Activated naive CD4-positive, alpha-beta T cell treated with anti-CD3 and anti-CD28 coated beads for 36 hours (primary cell): Measurements from ENCODE around the gene TDP2. TPM values are rescaled to one million over a fixed set of nuclear protein-coding genes. Genes with fewer than 3 reads are reported as not detected.
"Not testable (repeated sequence)": the region's sequence is repeated elsewhere in the genome, so short reads cannot be mapped to it uniquely, and the experiment has no call there.

Experiments used
- CTCF ChIA-PET: fragments of 350-600 bp; sonication (Branson Sonifier 250); formaldehyde crosslinking; loops from one replicate; lab custom pipeline; 2021; ENCODE audit warnings: antibody characterized with exemption; lab: Charles Lee
- DNase-seq: peaks from one replicate; pipeline ENCODE4 v3.0.0-alpha.2; 2020
- H3K27ac Mint-ChIP-seq: one replicate; pipeline ENCODE4 v1.8.0; 2021; ENCODE audit warnings: mild to moderate bottlenecking, mixed read lengths
- H3K27me3 Mint-ChIP-seq: one replicate; pipeline ENCODE4 v1.8.0; 2021; ENCODE audit warnings: low read depth, mixed read lengths
- H3K36me3 Mint-ChIP-seq: one replicate; pipeline ENCODE4 v1.8.0; 2021; ENCODE audit warnings: low read depth, mixed read lengths
- H3K4me1 Mint-ChIP-seq: one replicate; pipeline ENCODE4 v1.8.0; 2021; ENCODE audit warnings: low read depth, mixed read lengths
- H3K4me3 Mint-ChIP-seq: one replicate; pipeline ENCODE4 v1.8.0; 2021; ENCODE audit warnings: mild to moderate bottlenecking, moderate library complexity, mixed read lengths
- H3K9me3 Mint-ChIP-seq: one replicate; pipeline ENCODE4 v1.8.0; 2021; ENCODE audit warnings: mixed read lengths
- intact Hi-C: fragments of 100-400 bp; cut with micrococcal nuclease; formaldehyde crosslinking; loops from one replicate; pipeline ENCODE4 v1.15.1; 2023
- total RNA-seq, 2 experiments: library from RNA; stranded (reverse); gene quantifications; one replicate each; pipeline ENCODE4 v1.2.3, GENCODE V29; 2021

The TDP2 gene
- total RNA-seq, 2 experiments from 2014 or later, result 41.5 to 44.2 TPM

GRCh38 chr6:24661759-24662158 lies 4.9 kb downstream of the TDP2 start:
- CTCF ChIA-PET, result interaction anchor here (1.0 kb wide), 1 partner anchor 40 kb away, joined by 3 read pairs; no protein-coding TSS in a partner anchor
- Mint-ChIP-seq H3K36me3 (peaks cover 35% of the 10 kb centered on the region), H3K4me1 (peaks cover 35% of the 10 kb centered on the region)
- intact Hi-C loops, H3K27me3 Mint-ChIP-seq, H3K27ac Mint-ChIP-seq, H3K4me3 Mint-ChIP-seq, DNase-seq, H3K9me3 Mint-ChIP-seq: not testable (repeated sequence)

DNA sequence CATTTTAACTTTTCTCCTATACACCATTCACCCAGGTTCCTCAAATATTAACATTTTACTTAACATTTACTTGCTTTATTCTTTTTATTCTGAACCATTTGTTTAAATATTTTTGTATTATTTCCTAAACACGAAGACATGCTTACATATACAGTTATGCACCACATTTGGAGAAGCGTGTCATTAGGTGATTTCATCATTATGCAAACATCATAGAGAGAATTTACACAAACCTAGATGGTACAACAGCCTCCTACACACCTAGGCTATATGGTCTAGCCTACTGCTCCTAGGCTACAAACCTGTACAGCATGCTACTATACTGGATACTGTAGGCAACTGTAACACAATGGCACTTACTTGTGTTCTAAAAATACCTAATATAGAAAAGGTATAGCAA lies 6.6 kb downstream of the TDP2 start:
- Mint-ChIP-seq H3K4me3 (no peak overlapping the region), H3K27me3 (no peaks in the 10 kb centered on the region), H3K4me1 (peaks cover 39% of the 10 kb centered on the region), H3K36me3 (peaks cover 35% of the 10 kb centered on the region), H3K9me3 (no peaks in the 10 kb centered on the region), H3K27ac (no peak overlapping the region)
- intact Hi-C loops, result no loop called here
- DNase-seq, result no peak
- CTCF ChIA-PET, result no interaction called here

DNA sequence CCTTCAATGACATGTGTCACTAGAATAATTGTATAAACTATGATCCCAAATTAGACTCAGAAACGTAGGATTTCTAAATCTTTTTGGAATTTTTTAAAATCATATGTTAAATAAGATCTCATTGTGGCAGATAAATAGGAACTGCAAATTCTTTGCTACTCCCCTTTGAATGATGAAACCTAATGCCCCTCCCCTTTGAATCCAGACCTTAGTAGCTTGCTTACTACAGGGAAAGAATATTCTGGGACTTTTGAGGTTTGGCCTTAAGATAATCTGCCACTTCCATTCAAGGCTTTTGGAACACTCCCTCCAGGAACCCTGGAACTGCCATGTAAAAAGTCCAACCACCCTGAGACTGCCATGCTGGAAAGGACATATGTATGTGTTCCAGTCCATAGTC lies 7.1 kb downstream of the TDP2 start:
- Mint-ChIP-seq H3K27me3 (no peaks in the 10 kb centered on the region), H3K4me3 (no peak overlapping the region), H3K4me1 (peaks cover 34% of the 10 kb centered on the region), H3K36me3 (peaks cover 31% of the 10 kb centered on the region), H3K9me3 (no peaks in the 10 kb centered on the region), H3K27ac (no peak overlapping the region)
- intact Hi-C loops, result no loop called here
- CTCF ChIA-PET, result no interaction called here
- DNase-seq, result no peak

DNA sequence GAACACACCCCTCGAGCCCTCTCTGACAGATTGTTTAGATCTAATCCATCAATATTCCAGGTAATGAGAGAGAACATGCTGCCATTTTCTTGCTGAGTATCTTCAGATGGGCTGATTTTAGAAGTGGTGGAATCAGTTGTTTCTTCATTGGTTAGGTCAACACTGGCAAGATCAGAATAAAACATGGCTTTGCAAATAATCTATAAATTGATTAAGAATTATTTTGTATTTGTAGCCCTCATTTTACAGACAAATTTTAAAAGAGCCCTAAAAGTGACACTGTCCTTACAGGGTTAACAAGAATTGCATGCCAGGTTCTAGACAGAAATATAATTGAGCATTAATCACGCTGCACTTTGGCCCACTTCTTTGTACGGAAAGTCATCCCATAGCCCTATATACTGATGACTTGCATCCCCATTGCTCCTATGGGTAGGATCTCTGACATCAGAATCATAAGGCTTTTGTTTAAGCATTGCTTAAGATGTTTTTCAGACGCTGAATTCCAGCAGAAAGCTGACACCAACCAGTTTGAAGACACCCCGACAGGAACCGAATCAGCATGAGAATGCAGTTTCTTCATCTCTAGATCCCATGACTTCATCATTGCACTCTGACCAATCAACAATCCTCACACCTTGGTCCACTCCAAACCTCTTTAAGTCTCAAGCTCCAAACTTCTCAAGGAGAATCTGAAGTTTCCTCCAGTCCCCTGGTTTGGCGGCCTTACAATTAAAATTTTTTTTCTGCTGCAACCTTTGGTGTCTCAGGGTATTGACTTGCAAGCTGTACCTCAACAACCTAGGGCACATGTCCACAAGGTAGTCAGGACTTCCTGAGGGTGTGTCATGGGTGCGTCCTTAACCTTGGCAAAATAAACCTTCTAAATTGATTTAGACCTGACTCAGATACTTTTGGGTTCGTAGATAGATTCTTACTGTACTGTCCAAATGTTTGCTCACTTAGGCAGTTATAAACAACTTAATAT lies 7.8 kb downstream of the TDP2 start:
- no peak overlapping the region for H3K4me3 Mint-ChIP-seq
- no peak for DNase-seq
- CTCF ChIA-PET, result no interaction called here
- peaks cover 30% of the 10 kb centered on the region for H3K4me1 Mint-ChIP-seq
- H3K27ac Mint-ChIP-seq, result no peak overlapping the region
- intact Hi-C loops, result no loop called here
- no peaks in the 10 kb centered on the region for H3K9me3 Mint-ChIP-seq
- H3K36me3 Mint-ChIP-seq, result peaks cover 30% of the 10 kb centered on the region
- H3K27me3 Mint-ChIP-seq, result no peaks in the 10 kb centered on the region

DNA sequence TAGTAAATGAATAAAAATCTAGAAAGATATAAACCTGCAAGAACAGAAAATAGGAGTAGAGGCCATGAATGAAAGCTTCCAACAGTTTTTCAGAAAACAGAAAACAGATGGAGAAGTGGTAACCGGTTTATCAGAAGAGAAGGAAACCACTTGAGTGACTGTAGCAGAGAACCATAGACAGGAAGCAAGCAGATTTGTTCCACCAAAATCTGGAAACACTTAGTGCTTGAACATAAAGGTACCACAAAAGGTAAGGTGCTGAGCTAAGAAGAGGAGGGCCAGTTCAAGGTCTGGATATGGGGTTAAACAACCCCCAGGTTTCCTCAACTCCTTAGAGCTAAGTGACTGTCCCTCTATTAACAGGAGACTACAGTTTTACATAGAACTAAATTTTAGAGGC lies 11.5 kb downstream of the TDP2 start:
- no peaks in the 10 kb centered on the region for H3K9me3 Mint-ChIP-seq
- H3K4me1 Mint-ChIP-seq, result peaks cover 17% of the 10 kb centered on the region
- H3K27me3 Mint-ChIP-seq, result no peaks in the 10 kb centered on the region
- H3K4me3 Mint-ChIP-seq, result no peak overlapping the region
- H3K36me3 Mint-ChIP-seq, result peaks cover 19% of the 10 kb centered on the region
- CTCF ChIA-PET, result interaction anchor here (1.1 kb wide), 1 partner anchor 18 kb away, joined by 5 read pairs; no protein-coding TSS in a partner anchor
- DNase-seq, result no peak
- intact Hi-C loops, result no loop called here
- no peak overlapping the region for H3K27ac Mint-ChIP-seq

- DNase-seq, result no peak
- intact Hi-C loops, result no loop called here
- peaks cover 12% of the 10 kb centered on the region for H3K4me1 Mint-ChIP-seq
- H3K36me3 Mint-ChIP-seq, result peaks cover 5% of the 10 kb centered on the region
- H3K27me3 Mint-ChIP-seq, result peaks cover 4% of the 10 kb centered on the region
- no peak overlapping the region for H3K27ac Mint-ChIP-seq
- H3K4me3 Mint-ChIP-seq, result no peak overlapping the region
- H3K9me3 Mint-ChIP-seq, result no peaks in the 10 kb centered on the region
- CTCF ChIA-PET, result no interaction called here
These were observed 16.3 kb downstream of the TDP2 start for GRCh38 chr6:24650365-24650764.

GRCh38 chr6:24649691-24650090 lies 17.0 kb downstream of the TDP2 start:
- H3K4me1 Mint-ChIP-seq, result peaks cover 13% of the 10 kb centered on the region
- H3K27ac Mint-ChIP-seq, result no peak overlapping the region
- H3K9me3 Mint-ChIP-seq, result no peaks in the 10 kb centered on the region
- H3K36me3 Mint-ChIP-seq, result peaks cover 5% of the 10 kb centered on the region
- CTCF ChIA-PET, result no interaction called here
- intact Hi-C loops, result loop anchor here (5.0 kb wide), 3 partner anchors 48 to 152 kb away; no protein-coding TSS in a partner anchor
- peaks cover 10% of the 10 kb centered on the region for H3K27me3 Mint-ChIP-seq
- no peak overlapping the region for H3K4me3 Mint-ChIP-seq
- DNase-seq, result no peak

GRCh38 chr6:24648276-24648675 lies 18.4 kb downstream of the TDP2 start:
- H3K27ac Mint-ChIP-seq, result no peak overlapping the region
- no peaks in the 10 kb centered on the region for H3K9me3 Mint-ChIP-seq
- DNase-seq, result no peak
- peaks cover 13% of the 10 kb centered on the region for H3K27me3 Mint-ChIP-seq
- H3K4me1 Mint-ChIP-seq, result peaks cover 13% of the 10 kb centered on the region
- CTCF ChIA-PET, result no interaction called here
- H3K36me3 Mint-ChIP-seq, result peaks cover 5% of the 10 kb centered on the region
- intact Hi-C loops, result loop anchor here (5.0 kb wide), 3 partner anchors 49 to 151 kb away; no protein-coding TSS in a partner anchor
- no peak overlapping the region for H3K4me3 Mint-ChIP-seq

GRCh38 chr6:24646771-24647170 lies 19.9 kb downstream of the TDP2 start:
- intact Hi-C loops, result loop anchor here (1.0 to 5.0 kb wide), 5 partner anchors 20 to 149 kb away; partner anchors contain the start of gene TDP2
- Mint-ChIP-seq H3K4me3 (peak overlapping the region; percentile 84), H3K36me3 (no peaks in the 10 kb centered on the region), H3K9me3 (no peaks in the 10 kb centered on the region), H3K27me3 (peaks cover 13% of the 10 kb centered on the region), H3K27ac (no peak overlapping the region), H3K4me1 (peaks cover 13% of the 10 kb centered on the region)
- CTCF ChIA-PET, result interaction anchor here (0.8 to 2.4 kb wide), 3 partner anchors 9 to 119 kb away, joined by 3 to 10 read pairs (median 5); no protein-coding TSS in a partner anchor
- DNase-seq, result no peak

GRCh38 chr6:24644377-24644776 lies 22.3 kb downstream of the TDP2 start:
- CTCF ChIA-PET, result no interaction called here
- Mint-ChIP-seq H3K36me3 (no peaks in the 10 kb centered on the region), H3K9me3 (no peaks in the 10 kb centered on the region), H3K4me1 (peaks cover 13% of the 10 kb centered on the region), H3K27me3 (peaks cover 18% of the 10 kb centered on the region), H3K4me3 (no peak overlapping the region), H3K27ac (no peak overlapping the region)
- intact Hi-C loops, result no loop called here
- no peak for DNase-seq

- no peak overlapping the region for H3K27ac Mint-ChIP-seq
- CTCF ChIA-PET, result interaction anchor here (0.6 to 1.0 kb wide), 2 partner anchors 63 to 66 kb away, joined by 3 read pairs; no protein-coding TSS in a partner anchor
- intact Hi-C loops, result no loop called here
These were observed 22.8 kb downstream of the TDP2 start for GRCh38 chr6:24643920-24644319.

GRCh38 chr6:24642061-24642460 lies 24.6 kb downstream of the TDP2 start:
- intact Hi-C loops, result no loop called here
- Mint-ChIP-seq H3K4me3 (no peak overlapping the region), H3K27ac (no peak overlapping the region), H3K9me3 (no peaks in the 10 kb centered on the region), H3K4me1 (peaks cover 17% of the 10 kb centered on the region), H3K27me3 (peaks cover 21% of the 10 kb centered on the region), H3K36me3 (no peaks in the 10 kb centered on the region)
- CTCF ChIA-PET, result interaction anchor here (0.6 kb wide), 1 partner anchor 61 kb away, joined by 3 read pairs; no protein-coding TSS in a partner anchor
- no peak for DNase-seq

More at GRCh38 chr6:24643920-24644319, 22.8 kb downstream of the TDP2 start:
- no peak for DNase-seq
- peaks cover 13% of the 10 kb centered on the region for H3K4me1 Mint-ChIP-seq
- no peaks in the 10 kb centered on the region for H3K36me3 Mint-ChIP-seq
- peaks cover 18% of the 10 kb centered on the region for H3K27me3 Mint-ChIP-seq
- no peaks in the 10 kb centered on the region for H3K9me3 Mint-ChIP-seq
- H3K4me3 Mint-ChIP-seq, result no peak overlapping the region
